NAMALWA (cell line): ENCODE results near the gene PSMC4.

ENCODE experiments used
- DNase-seq: peaks from one replicate; pipeline ENCODE4 v3.0.0-alpha.2; 2015; ENCODE audit warnings: low spot score

Gene PSMC4

DNA sequence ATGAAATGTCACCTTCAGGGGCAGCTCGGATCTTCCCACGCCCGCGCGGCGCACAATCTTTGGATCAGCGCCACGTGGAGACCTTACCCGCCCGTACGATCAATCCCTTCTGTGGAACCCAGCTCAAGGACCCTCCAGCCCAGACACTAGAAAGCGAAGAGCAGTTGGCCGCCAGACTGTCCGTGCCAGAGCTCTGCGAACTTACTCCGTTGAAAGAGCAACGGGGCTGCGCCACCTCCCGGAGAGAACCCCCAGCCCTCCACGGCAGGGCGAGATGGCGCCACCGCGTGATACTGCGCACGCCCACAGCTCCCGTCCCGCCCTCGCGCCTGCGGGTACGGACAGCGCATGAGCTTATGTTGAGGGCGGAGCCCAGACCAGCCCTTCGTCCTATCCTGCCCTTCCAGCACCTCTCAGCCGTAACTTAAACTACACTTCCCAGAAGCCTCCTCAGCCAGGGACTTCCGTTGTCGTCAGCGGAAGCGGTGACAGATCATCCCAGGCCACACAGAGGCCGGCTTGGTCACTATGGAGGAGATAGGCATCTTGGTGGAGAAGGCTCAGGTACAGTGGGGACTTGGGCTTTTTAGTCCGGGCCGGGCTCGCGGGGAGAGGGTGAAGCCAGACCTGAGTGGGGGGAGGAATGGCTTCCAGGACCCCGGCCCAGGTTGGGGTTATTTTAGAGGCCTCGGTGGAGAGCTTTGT is at the start of gene PSMC4:
TSS of gene PSMC4 (plus strand) at position 491 of the 705 bp plus-strand sequence. CDS start at position 529, 38 bp downstream.
- DNase-seq, result peak; percentile 99

DNA sequence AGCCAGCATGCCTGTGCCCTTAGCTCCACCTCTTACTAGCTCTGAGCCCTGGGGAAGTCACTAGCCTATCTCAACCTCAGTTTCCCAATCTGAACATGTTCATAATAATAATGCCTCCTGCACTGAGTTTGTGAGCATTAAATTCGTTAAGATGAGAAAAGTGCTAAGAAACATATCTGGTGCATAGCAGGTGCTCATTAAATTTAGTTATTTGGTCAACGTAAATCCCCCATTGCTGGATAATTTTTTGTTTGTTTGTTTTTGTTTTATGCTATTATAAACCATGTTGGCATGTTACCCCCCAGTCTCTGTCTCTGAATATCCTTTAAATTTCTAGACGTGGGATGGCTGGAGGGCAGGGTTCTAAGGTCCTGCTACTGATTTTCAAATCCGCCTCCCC is 47.1 kb upstream of the PSMC4 start:
- no peak for DNase-seq

- no peak for DNase-seq
These were observed 46.6 kb upstream of the PSMC4 start for GRCh38 chr19:39924389-39924788.

- no peak for DNase-seq
These were observed 46.0 kb upstream of the PSMC4 start for GRCh38 chr19:39924952-39925351.

DNA sequence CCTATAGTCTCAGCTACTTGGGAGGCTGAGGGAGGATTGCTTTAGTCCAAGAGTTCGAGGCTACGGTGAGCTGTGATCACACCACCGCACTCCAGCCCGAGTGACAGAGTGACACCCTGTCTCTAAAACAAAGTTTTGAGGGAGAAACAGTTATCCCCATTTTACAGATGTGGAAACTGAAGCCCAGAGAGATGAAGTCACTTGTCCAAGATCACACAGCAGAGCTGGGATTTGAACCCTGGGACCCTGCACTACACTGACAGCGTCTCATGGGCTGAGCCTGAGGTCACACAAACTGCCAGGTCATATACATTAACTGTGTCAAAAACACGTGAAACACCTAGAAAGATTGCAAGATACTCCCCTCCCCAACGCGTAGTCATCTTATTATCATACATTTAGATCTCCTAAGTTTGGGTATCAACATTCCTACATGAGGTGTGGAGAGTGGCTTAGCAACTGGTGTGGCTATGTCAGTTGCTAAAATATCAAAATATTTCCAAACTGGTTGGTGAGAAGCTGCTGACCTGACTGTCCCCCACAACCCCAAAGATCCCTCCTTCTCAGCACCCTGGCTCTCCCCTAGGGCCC is 44.7 kb upstream of the PSMC4 start:
- DNase-seq, result no peak

GRCh38 chr19:39927076-39927475 is 43.9 kb upstream of the PSMC4 start:
- DNase-seq, result no peak

GRCh38 chr19:39927524-39928356 is 43.2 kb upstream of the PSMC4 start:
- DNase-seq, result no peak

DNA sequence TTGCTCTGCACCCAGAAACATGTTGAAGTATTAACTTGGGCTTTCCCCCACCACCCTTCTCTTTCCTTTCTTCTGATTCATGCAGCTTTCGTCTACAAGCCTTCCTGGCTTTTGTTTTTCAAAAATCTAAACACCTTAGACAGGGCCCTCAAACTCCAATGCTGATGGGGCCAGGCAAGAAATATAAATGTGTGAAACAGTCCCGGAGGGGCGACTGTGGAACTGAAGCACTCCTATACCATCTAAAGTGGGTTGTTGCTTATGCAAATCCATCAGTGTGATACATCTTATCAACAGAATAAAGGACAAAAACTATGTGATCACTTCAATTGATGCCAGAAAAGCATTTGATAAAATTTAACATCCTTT is 42.6 kb upstream of the PSMC4 start:
- DNase-seq, result no peak

DNA sequence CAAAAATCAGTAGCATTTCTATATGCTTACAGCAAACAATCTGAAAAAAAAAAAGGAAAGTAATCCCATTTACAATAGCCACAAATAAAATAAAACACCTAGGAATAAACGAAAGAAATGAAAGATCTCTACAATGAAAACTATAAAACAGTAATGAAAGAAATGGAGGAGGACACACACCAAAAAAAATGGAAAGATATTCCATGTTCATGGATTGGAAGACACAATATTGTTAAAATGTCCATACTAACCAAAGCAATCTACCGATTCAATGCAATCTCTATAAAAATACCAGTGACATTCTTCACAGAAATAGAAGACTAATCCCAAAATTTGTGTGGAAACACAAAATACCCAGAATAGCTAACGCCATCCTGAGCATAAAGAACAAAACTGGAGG is 41.2 kb upstream of the PSMC4 start:
- DNase-seq, result no peak

GRCh38 chr19:39934584-39935363 is 36.2 kb upstream of the PSMC4 start, which contains the start of gene FCGBP:
TSS of gene FCGBP (minus strand) at chr19:39934634.
- no peak for DNase-seq

GRCh38 chr19:39935364-39935661 is 35.7 kb upstream of the PSMC4 start:
- DNase-seq, result no peak

- peak; percentile 14 for DNase-seq
These were observed 34.9 kb upstream of the PSMC4 start for GRCh38 chr19:39936020-39936419.

DNA sequence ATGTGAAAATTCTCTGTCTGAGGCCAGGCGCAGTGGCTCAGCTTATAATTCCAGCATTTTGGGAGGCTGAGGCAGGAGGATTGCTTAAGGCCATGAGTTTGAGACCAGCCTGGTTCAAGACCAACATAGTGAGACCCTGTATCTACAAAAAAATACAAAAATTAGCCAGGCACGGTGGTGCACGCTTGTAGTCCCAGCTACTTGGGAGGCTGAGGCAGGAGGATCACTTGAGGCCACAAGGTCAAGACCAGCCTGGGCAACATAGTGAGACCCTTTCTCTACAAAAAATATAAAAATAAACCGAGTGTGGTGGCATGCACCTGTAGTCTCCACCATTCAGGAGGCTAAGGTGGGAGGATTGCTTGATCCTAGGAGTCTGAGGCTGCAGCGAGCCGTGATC is 34.3 kb upstream of the PSMC4 start:
- no peak for DNase-seq

DNA sequence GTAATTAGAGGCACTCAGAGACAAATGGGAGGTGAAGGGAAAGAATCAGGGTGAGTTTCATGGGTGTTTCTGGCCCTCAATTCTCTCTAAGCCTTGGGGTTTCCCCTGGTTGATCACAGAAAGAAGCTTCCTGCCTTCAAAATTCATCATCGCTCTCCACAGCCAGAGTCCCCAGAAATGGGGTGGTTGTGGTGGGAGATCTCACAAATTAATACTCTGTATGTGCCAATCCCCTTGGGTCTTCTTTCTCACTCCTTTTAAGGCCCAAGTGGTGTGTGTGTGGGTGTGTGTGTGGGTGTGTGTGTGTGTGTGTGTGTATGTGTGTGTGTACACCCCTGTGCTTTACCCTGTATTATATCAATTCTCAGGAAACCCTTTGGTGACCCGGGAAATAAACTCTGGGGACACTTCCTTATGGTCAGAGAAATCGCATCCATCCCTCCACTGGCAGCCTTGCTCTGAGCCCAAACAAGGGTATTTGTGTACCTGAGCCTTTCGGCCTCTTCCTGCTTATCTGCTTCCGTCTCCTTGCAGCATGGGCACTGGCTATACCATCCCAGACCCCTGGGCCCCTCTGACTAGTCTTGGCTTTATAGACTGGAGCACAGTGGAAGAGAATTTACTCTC is 33.8 kb upstream of the PSMC4 start:
- no peak for DNase-seq

DNA sequence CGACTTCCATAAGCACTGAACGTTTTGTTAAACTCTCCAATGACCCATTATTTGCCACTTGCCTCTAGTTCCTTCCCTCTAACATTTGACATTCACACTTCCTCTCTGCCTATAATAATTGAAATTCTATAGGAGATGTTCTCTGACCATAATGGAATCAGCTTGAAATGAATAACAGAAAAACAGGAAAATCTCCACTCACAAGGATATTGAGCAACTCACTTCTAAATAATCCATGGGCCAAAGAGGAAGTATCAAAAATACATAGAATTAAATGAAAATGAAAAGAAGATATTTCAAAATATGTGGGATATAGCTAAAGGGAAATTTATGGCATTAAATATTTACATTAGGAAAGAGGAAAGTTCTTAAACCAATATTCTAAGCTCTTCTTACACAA is 33.2 kb upstream of the PSMC4 start:
- no peak for DNase-seq

DNA sequence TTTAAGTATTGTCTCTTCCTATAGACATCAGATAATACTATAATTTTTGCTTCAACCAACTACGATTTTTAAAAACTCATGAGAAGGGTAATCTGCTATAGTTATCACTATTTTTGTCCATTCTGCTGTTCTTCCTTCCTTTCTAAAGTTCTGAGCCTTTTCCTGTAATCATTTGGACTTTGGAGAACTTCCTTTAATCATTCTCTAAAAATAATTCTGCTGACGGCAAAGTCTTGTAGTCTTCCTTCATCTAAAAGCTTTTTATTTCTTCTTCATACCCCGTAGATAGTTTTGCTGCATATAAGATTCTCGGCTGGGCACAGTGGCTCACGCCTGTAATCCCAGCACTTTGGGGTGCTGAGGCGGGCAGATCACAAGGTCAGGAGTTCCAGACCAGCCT is 31.4 kb upstream of the PSMC4 start:
- DNase-seq, result no peak

DNA sequence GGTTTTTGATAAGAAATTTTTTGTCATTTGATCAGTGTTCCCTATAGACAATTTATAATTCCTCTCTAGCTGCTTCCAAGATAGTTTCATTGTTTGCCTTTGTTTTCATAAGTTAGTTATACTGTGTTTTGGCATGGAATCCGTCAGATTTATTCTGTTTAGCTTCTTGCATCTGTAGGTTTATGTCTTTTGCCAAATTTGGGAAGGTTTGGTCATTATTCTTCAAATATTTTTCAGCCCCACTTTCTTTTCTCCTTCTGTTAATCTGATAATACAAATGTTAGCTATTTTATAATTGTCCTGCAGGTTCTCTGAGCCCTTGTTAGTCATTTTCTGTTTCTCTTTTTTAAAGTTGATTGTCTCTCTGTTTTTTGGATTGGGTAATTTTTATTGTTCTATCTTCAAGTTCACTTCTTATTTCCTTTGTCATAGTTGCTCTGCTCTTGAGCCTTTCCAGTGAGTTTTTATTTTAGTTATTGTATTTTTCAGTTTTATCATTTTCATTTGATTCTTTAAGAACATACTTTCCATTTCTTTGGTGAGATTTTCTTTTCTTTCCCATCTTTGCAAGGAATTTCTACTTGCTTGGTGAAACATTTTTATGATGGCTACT is 30.6 kb upstream of the PSMC4 start:
- no peak for DNase-seq

- no peak for DNase-seq
These were observed 29.8 kb upstream of the PSMC4 start for GRCh38 chr19:39941151-39941550.

DNA sequence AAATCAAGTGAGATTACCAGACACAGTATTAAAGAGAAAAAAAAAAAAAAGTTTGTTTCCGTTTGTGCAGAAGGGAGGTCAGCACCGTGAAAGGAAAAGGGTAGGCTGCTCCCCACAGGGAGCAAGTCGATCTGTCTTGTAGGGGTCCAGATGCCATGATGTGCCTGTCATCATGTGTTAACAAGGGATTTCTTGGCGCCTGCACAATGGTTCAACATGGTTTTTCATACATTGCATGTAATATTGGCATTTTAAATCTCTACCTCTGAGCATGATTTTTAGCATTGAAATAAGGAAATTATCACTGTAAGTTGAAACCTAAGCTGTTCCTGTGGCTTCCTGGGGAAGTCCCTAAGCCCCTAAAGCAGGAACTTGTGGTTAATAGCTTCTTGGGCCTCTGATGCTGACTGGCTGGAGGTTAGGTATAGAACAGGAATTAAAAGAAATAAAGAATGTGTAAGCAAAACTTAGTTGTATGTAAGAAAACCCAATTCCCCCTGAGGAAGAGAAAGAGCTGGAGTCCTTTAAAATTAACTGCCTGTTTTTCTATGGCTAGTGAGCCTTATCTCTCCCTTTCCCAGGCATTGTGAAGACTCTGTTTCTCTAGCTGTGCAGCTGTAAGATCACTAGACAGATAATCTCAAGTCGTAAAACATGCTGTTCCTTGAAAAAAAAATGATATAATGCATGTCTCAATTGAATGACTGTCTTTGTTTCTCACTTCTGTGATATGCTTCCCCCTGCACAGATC is 29.2 kb upstream of the PSMC4 start:
- peak; percentile 82 for DNase-seq

GRCh38 chr19:39942366-39942730 is 28.6 kb upstream of the PSMC4 start:
- DNase-seq, result no peak

GRCh38 chr19:39943586-39943985 is 27.4 kb upstream of the PSMC4 start:
- DNase-seq, result no peak
